Osteocyte (in vitro differentiated cells): ENCODE measurements around the gene SLC38A8. TPM values are rescaled to one million over a fixed set of nuclear protein-coding genes. Genes with fewer than 3 reads are reported as not detected.

ENCODE experiments used
- DNase-seq: peaks from one replicate; pipeline ENCODE4 v3.0.0; 2021; ENCODE audit warnings: mixed read lengths; ENCODE audit not compliant: unreplicated experiment; ENCODE audit errors: extremely low spot score
- H3K27ac Mint-ChIP-seq: one replicate; pipeline ENCODE4 v1.8.0; 2021; ENCODE audit warnings: mild to moderate bottlenecking, mixed read lengths; ENCODE audit not compliant: unreplicated experiment
- H3K27me3 Mint-ChIP-seq: one replicate; pipeline ENCODE4 v1.8.0; 2021; ENCODE audit warnings: mixed read lengths; ENCODE audit not compliant: unreplicated experiment
- H3K36me3 Mint-ChIP-seq: one replicate; pipeline ENCODE4 v1.8.0; 2021; ENCODE audit warnings: mixed read lengths; ENCODE audit not compliant: unreplicated experiment
- H3K4me1 Mint-ChIP-seq: one replicate; pipeline ENCODE4 v1.8.0; 2021; ENCODE audit warnings: mixed read lengths; ENCODE audit not compliant: unreplicated experiment
- H3K4me3 Mint-ChIP-seq: one replicate; pipeline ENCODE4 v1.8.0; 2021; ENCODE audit warnings: mild to moderate bottlenecking, moderate library complexity, mixed read lengths; ENCODE audit not compliant: unreplicated experiment
- H3K9me3 Mint-ChIP-seq: one replicate; pipeline ENCODE4 v1.8.0; 2021; ENCODE audit warnings: mixed read lengths; ENCODE audit not compliant: unreplicated experiment
- CTCF ChIP-seq: fragments of 200-600 bp; sonication (generic); IDR thresholded peaks from 2 replicates; pipeline ENCODE4 v1.5.0; 2021; ENCODE audit warnings: antibody characterized with exemption, mild to moderate bottlenecking, moderate library complexity
- total RNA-seq: library from RNA; stranded (reverse); gene quantifications from 2 replicates; pipeline ENCODE4 v1.2.1, GENCODE V29; 2021

The SLC38A8 gene
- total RNA-seq, 1 donor from 2014 or later: not detected

- no peak overlapping the region for H3K4me3 Mint-ChIP-seq
- no peaks in the 10 kb centered on the region for H3K27me3 Mint-ChIP-seq
- no peak overlapping the region for H3K27ac Mint-ChIP-seq
- no peak for DNase-seq
- H3K4me1 Mint-ChIP-seq: no peaks in the 10 kb centered on the region
- peaks cover 46% of the 10 kb centered on the region for H3K36me3 Mint-ChIP-seq
- no peak for TF ChIP-seq CTCF
- H3K9me3 Mint-ChIP-seq: no peaks in the 10 kb centered on the region
Observed at GRCh38 chr16:84069540-84069939, 26.9 kb upstream of the SLC38A8 start.

- DNase-seq: no peak
- no peaks in the 10 kb centered on the region for H3K27me3 Mint-ChIP-seq
- no peak overlapping the region for H3K27ac Mint-ChIP-seq
- no peak overlapping the region for H3K4me3 Mint-ChIP-seq
- no peak for TF ChIP-seq CTCF
- H3K4me1 Mint-ChIP-seq: no peaks in the 10 kb centered on the region
- H3K9me3 Mint-ChIP-seq: no peaks in the 10 kb centered on the region
- H3K36me3 Mint-ChIP-seq: peaks cover 47% of the 10 kb centered on the region
Observed at GRCh38 chr16:84068783-84069462, 26.3 kb upstream of the SLC38A8 start.

GRCh38 chr16:84068041-84068440, 25.4 kb upstream of the SLC38A8 start:
- no peak for TF ChIP-seq CTCF
- Mint-ChIP-seq H3K27ac (no peak overlapping the region), H3K27me3 (no peaks in the 10 kb centered on the region), H3K36me3 (peaks cover 52% of the 10 kb centered on the region), H3K4me3 (no peak overlapping the region), H3K4me1 (no peaks in the 10 kb centered on the region), H3K9me3 (no peaks in the 10 kb centered on the region)
- DNase-seq: no peak

- Mint-ChIP-seq H3K4me3 (no peak overlapping the region), H3K36me3 (peaks cover 56% of the 10 kb centered on the region), H3K9me3 (no peaks in the 10 kb centered on the region), H3K27me3 (no peaks in the 10 kb centered on the region), H3K27ac (no peak overlapping the region), H3K4me1 (no peaks in the 10 kb centered on the region)
- DNase-seq: peak; percentile 51
- no peak for TF ChIP-seq CTCF
Observed at GRCh38 chr16:84067640-84068039, 25.0 kb upstream of the SLC38A8 start.

- no peak overlapping the region for H3K4me3 Mint-ChIP-seq
- H3K9me3 Mint-ChIP-seq: no peaks in the 10 kb centered on the region
- no peak for DNase-seq
- H3K27me3 Mint-ChIP-seq: no peaks in the 10 kb centered on the region
- peaks cover 51% of the 10 kb centered on the region for H3K36me3 Mint-ChIP-seq
- H3K27ac Mint-ChIP-seq: no peak overlapping the region
- peak; percentile 87 for TF ChIP-seq CTCF
- H3K4me1 Mint-ChIP-seq: no peaks in the 10 kb centered on the region
Observed at GRCh38 chr16:84065536-84066132, 23.0 kb upstream of the SLC38A8 start.
